Bronchial epithelial cell (primary cell): ENCODE measurements around the gene ZNF430. TPM values are rescaled to one million over a fixed set of nuclear protein-coding genes. Genes with fewer than 3 reads are reported as not detected.
"Not testable (repeated sequence)": the region's sequence is repeated elsewhere in the genome, so short reads cannot be mapped to it uniquely, and the experiment has no call there.

Experiments
- DNase-seq: peaks from one replicate; pipeline ENCODE4 v3.0.0-alpha.2; 2010; ENCODE audit warnings: low read depth
- FAIRE-seq: peaks from 2 replicates; lab custom pipeline; 2011; peaks lifted over from hg19 to GRCh38; lab: Jason Lieb, UNC
- H3K27me3 ChIP-seq: 2 replicates; pipeline ENCODE4 v1.5.1; 2011; ENCODE audit warnings: low read length; ENCODE audit not compliant: control insufficient read depth, insufficient read depth
- H3K36me3 ChIP-seq: 2 replicates; pipeline ENCODE4 v1.5.1; 2011; ENCODE audit warnings: low read length; ENCODE audit not compliant: control insufficient read depth, insufficient read depth
- H3K4me3 ChIP-seq: 2 replicates; pipeline ENCODE4 v1.5.1; 2011; ENCODE audit warnings: mild to moderate bottlenecking, low read depth, low read length, control low read depth
- CTCF ChIP-seq: IDR thresholded peaks from 2 replicates; pipeline ENCODE4 v1.5.1; 2011; ENCODE audit warnings: mild to moderate bottlenecking, moderate library complexity, low read length, control low read depth, inconsistent platforms; ENCODE audit not compliant: insufficient read depth, severe bottlenecking
- total RNA-seq: library from RNA; depleted of rRNA; stranded (reverse); fragments of >200 nt; gene quantifications from 2 replicates; pipeline ENCODE4 v1.2.1, GENCODE V29; 2014

The ZNF430 gene
- total RNA-seq: 7.9 and 12.4 TPM in 2 replicates

GRCh38 chr19:21020298-21021227 is at the start of gene ZNF430:
Gene ZNF430, plus strand, starts transcription at chr19:21020657. Its CDS starts 144 bp downstream, at chr19:21020801.
- TF ChIP-seq CTCF: no peak
- Histone ChIP-seq H3K4me3 (peak within 1 kb of the TSS; percentile 54), H3K27me3 (no peaks in the 10 kb centered on the region), H3K36me3 (peaks cover 2% of the 10 kb centered on the region)
- no peak for FAIRE-seq
- DNase-seq: peak; percentile 85

- H3K27me3 ChIP-seq, DNase-seq, H3K4me3 ChIP-seq, FAIRE-seq, H3K36me3 ChIP-seq: not testable (repeated sequence)
Observed at GRCh38 chr19:20992788-20993187, 27.7 kb upstream of the ZNF430 start.

GRCh38 chr19:20999731-21000352 is 20.6 kb upstream of the ZNF430 start:
- DNase-seq (peak; percentile 67), FAIRE-seq (no peak)
- TF ChIP-seq CTCF: no peak
- Histone ChIP-seq H3K36me3 (no peaks in the 10 kb centered on the region), H3K27me3 (no peaks in the 10 kb centered on the region), H3K4me3 (peak overlapping the region; percentile 37)

GRCh38 chr19:21021238-21021637 is 781 bp downstream of the ZNF430 start:
- not testable (repeated sequence) for H3K27me3 ChIP-seq, FAIRE-seq, H3K36me3 ChIP-seq, DNase-seq
- H3K4me3 ChIP-seq: peak overlapping the region; percentile 54

GRCh38 chr19:21022996-21023395 is 2.5 kb downstream of the ZNF430 start:
- FAIRE-seq (peak; percentile 47), DNase-seq (peak; percentile 91)
- Histone ChIP-seq H3K27me3 (no peaks in the 10 kb centered on the region), H3K36me3 (peaks cover 4% of the 10 kb centered on the region), H3K4me3 (no peak overlapping the region)
- no peak for TF ChIP-seq CTCF

GRCh38 chr19:21023901-21024300 is 3.4 kb downstream of the ZNF430 start:
- H3K36me3 ChIP-seq: peaks cover 7% of the 10 kb centered on the region
- TF ChIP-seq CTCF: no peak
- no peak overlapping the region for H3K4me3 ChIP-seq
- no peaks in the 10 kb centered on the region for H3K27me3 ChIP-seq
- peak; percentile 80 for DNase-seq
- FAIRE-seq: no peak
